Ascending aorta (tissue), 2 donors: ENCODE results near the gene CACNA1D. TPM values are rescaled to one million over a fixed set of nuclear protein-coding genes. Genes with fewer than 3 reads are reported as not detected.

ENCODE experiments used
- DNase-seq, 2 donors: peaks; one replicate each; pipeline ENCODE4 v3.0.0-alpha.2; 2019; ENCODE audit warnings: low spot score in 2 of 2
- H3K27ac ChIP-seq, 2 donors: fragments of 200-600 bp; sonication (generic); one replicate each; pipeline ENCODE4 v1.5.1; 2016 to 2017; ENCODE audit warnings: mild to moderate bottlenecking in 1 of 2
- H3K27me3 ChIP-seq: fragments of 200-600 bp; sonication (generic); one replicate; pipeline ENCODE4 v1.5.1; 2017
- H3K36me3 ChIP-seq, 2 donors: fragments of 200-600 bp; sonication (generic); one replicate each; pipeline ENCODE4 v1.5.1; 2016
- H3K4me1 ChIP-seq, 2 donors: fragments of 200-600 bp; sonication (generic); one replicate each; pipeline ENCODE4 v1.5.1; 2016 to 2017; ENCODE audit warnings: mild to moderate bottlenecking in 1 of 2
- H3K4me3 ChIP-seq, 2 donors: fragments of 200-600 bp; sonication (generic); one replicate each; pipeline ENCODE4 v1.5.1; 2016 to 2017; ENCODE audit warnings: mild to moderate bottlenecking in 1 of 2
- H3K9me3 ChIP-seq, 2 donors: fragments of 200-600 bp; sonication (generic); one replicate each; pipeline ENCODE4 v1.5.1; 2016
- intact Hi-C: fragments of 100-400 bp; cut with DNase I; formaldehyde crosslinking; loops from one replicate; pipeline ENCODE4 v1.15.1; 2023
- total RNA-seq: library from RNA; depleted of rRNA; stranded (reverse); fragments of >200 nt; gene quantifications from one replicate; pipeline ENCODE4 v1.1.0, GENCODE V29; 2016
- TF ChIP-seq, protein P1 (sequence below), 3 experiments: fragments of 200-600 bp in 2 of 3; fragments of 450-650 bp in 1 of 3; sonication (generic) in 2 of 3; IDR thresholded peaks; one replicate each; pipeline ENCODE4 v1.5.1; 2016 to 2019; ENCODE audit warnings: antibody characterized with exemption in 3 of 3, mild to moderate bottlenecking in 1 of 3, moderate library complexity in 1 of 3

CACNA1D gene
- total RNA-seq, 1 donor from 2014 or later = 0.43 TPM

DNA sequence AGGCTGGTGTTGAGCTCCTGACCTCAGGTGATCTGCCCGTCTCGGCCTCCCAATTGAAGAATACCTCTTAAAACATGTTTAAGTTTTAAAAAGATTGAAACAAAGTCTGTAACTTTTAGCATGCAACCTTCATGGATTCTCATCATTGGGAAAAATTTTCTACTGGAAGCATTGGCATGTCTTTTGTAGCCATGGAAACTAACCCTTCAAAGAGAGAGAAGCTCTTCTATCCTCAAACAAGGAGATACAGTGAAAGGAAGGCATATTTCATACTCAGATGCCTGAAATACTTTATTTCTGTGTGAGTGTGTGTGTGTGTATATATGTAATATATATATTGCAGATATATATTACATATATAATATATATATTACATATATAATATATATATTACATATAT, 196.9 kb downstream of the CACNA1D start:
- TF ChIP-seq, protein P1, sequence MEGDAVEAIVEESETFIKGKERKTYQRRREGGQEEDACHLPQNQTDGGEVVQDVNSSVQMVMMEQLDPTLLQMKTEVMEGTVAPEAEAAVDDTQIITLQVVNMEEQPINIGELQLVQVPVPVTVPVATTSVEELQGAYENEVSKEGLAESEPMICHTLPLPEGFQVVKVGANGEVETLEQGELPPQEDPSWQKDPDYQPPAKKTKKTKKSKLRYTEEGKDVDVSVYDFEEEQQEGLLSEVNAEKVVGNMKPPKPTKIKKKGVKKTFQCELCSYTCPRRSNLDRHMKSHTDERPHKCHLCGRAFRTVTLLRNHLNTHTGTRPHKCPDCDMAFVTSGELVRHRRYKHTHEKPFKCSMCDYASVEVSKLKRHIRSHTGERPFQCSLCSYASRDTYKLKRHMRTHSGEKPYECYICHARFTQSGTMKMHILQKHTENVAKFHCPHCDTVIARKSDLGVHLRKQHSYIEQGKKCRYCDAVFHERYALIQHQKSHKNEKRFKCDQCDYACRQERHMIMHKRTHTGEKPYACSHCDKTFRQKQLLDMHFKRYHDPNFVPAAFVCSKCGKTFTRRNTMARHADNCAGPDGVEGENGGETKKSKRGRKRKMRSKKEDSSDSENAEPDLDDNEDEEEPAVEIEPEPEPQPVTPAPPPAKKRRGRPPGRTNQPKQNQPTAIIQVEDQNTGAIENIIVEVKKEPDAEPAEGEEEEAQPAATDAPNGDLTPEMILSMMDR (IDR thresholded peaks at IDR 0.05) = no peak
- no peak for DNase-seq
- H3K27me3 ChIP-seq = no peaks in the 10 kb centered on the region
- no peak overlapping the region for H3K4me3 ChIP-seq
- H3K27ac ChIP-seq = no peak overlapping the region
- intact Hi-C loops = no loop called here
- H3K36me3 ChIP-seq = no peaks in the 10 kb centered on the region
- H3K4me1 ChIP-seq = no peaks in the 10 kb centered on the region
- no peaks in the 10 kb centered on the region for H3K9me3 ChIP-seq

DNA sequence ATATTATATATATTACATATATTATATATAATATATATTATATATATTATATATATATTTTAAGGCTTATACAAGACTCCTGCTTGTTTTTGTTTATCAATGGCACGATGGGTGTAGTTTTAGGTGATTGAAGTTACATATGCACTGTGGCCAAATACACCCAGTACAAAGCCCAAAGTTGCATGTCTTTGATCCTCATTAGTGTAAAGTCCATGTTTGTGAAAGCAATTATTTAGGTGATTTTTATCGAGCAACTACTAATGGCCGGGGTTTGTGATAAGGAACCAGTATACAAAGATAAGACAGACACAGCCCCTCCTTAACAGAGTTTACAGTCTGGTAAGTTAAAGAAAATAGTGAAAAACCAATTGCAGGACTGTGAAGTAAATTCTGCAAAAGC, 197.5 kb downstream of the CACNA1D start:
- no peak for DNase-seq
- intact Hi-C loops = no loop called here
- TF ChIP-seq, protein P1 (IDR thresholded peaks at IDR 0.05) = no peak
- H3K27me3 ChIP-seq = no peaks in the 10 kb centered on the region
- no peaks in the 10 kb centered on the region for H3K36me3 ChIP-seq
- H3K4me3 ChIP-seq = no peak overlapping the region
- H3K9me3 ChIP-seq = no peaks in the 10 kb centered on the region
- no peak overlapping the region for H3K27ac ChIP-seq
- no peaks in the 10 kb centered on the region for H3K4me1 ChIP-seq

DNA sequence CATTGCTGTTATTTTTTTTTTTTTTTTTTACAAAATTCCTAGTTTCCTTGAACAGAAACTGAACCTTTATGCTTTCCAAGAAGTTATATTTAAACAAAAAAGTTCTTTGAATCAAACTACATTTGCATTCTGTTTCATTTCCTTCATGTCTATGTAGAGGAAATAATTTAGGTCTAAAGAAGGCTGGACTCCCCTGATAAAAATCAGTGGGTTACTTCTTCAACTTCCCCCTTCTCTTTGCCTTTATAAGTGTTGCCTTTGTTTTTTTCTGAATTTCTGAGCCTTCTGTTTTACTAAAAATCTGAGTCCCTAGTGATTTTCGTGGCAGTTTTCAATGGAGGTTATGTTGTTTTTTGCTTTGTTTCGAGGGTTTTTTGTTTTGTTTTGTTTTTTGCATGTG, 199.0 kb downstream of the CACNA1D start:
- Histone ChIP-seq H3K4me3 (no peak overlapping the region), H3K9me3 (no peaks in the 10 kb centered on the region), H3K27ac (no peak overlapping the region), H3K27me3 (no peaks in the 10 kb centered on the region), H3K4me1 (no peaks in the 10 kb centered on the region), H3K36me3 (no peaks in the 10 kb centered on the region)
- DNase-seq = no peak
- TF ChIP-seq, protein P1 (IDR thresholded peaks at IDR 0.05) = no peak
- intact Hi-C loops = no loop called here

DNA sequence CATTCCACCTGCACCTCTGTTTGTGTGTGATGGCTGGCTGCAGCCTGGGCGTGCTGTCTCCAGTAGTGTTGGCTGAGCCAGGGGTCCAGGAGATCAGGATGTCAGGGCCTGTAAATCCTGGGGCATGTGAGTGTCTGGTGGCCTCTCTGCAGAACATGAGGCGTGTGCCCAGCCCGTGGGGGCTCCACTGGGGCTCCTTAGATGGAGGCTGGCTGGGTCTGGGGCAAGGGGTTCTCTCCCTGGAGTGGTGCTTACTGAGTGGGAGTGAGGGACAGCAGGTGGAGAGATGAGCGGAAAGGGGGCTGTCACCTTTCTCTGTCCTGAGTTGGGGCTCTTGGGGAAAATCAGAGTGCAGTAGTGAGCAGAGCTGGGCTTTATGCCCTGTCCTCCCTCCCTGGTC, 199.6 kb downstream of the CACNA1D start:
- Histone ChIP-seq H3K4me3 (no peak overlapping the region), H3K36me3 (no peaks in the 10 kb centered on the region)
- intact Hi-C loops = no loop called here

DNA sequence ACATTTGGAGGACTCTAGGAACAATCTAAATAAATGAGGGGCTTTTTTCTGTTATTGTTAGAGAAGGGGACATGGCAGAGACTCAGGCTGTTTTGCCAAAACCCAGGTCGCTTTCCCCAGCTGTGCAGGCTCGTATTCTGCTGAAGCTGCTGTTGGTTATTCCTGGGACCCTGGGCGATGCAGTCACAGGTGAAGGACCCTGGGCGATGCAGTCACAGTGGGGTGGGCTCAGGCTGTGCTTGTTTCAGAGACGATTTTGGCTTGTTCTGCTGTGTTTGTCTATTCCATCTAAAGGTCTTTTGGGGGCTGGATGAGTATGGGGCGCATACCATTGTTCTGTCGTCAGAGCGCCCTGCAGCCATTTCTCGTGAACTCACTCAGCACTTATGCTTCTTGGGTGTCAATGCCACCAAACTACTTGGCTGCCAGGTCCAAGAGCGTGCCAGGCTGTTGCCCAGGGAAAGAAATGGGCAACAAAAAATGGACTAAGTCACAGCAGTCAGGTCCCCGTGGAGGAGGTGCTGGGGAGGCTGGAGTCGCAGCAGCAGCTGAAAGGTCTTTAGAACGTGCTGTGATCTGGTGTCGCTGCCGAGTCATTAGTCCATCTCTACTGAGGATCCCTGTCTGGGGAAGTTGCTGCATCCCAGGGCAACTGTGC, 200.4 kb downstream of the CACNA1D start:
- H3K27ac ChIP-seq = no peak overlapping the region
- H3K4me1 ChIP-seq = no peaks in the 10 kb centered on the region
- H3K4me3 ChIP-seq = no peak overlapping the region
- intact Hi-C loops = no loop called here
- TF ChIP-seq, protein P1 (IDR thresholded peaks at IDR 0.05) = no peak
- DNase-seq = no peak
- no peaks in the 10 kb centered on the region for H3K9me3 ChIP-seq
- no peaks in the 10 kb centered on the region for H3K36me3 ChIP-seq
- no peaks in the 10 kb centered on the region for H3K27me3 ChIP-seq

More for the DNA sequence above, 199.6 kb downstream of the CACNA1D start:
- TF ChIP-seq, protein P1 (IDR thresholded peaks at IDR 0.05) = no peak
- Histone ChIP-seq H3K9me3 (no peaks in the 10 kb centered on the region), H3K4me1 (no peaks in the 10 kb centered on the region), H3K27ac (no peak overlapping the region), H3K27me3 (no peaks in the 10 kb centered on the region)
- no peak for DNase-seq

DNA sequence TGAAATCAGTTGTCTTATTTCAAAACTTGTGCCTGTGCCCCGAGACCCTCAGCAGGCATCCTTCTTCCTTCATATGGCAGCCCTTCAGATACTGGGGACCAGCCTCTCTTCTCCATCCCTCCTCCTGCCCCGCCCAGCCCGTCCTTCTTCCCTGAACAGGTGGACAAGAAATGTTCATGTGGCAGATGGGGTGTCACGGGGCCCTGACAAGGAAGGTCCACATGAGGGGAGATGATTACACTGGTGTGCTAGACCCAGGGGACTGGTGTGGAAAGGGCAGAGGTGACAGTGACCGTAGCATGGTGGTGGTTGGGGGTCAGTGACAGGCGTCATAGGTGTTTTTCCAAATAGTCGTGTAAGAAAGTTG, 200.9 kb downstream of the CACNA1D start:
- H3K9me3 ChIP-seq = no peaks in the 10 kb centered on the region
- TF ChIP-seq, protein P1 (IDR thresholded peaks at IDR 0.05) = no peak
- intact Hi-C loops = no loop called here
- DNase-seq = no peak
- H3K27me3 ChIP-seq = no peaks in the 10 kb centered on the region
- no peaks in the 10 kb centered on the region for H3K36me3 ChIP-seq
- no peak overlapping the region for H3K4me3 ChIP-seq
- no peaks in the 10 kb centered on the region for H3K4me1 ChIP-seq
- H3K27ac ChIP-seq = no peak overlapping the region
